GM12872 (cell line): ENCODE results near the gene ADGRA3.

Experiments used
- CTCF ChIP-seq: IDR thresholded peaks from 3 replicates; pipeline ENCODE4 v1.5.1; 2011; ENCODE audit warnings: low read depth, mild to moderate bottlenecking, low read length, moderate library complexity; ENCODE audit not compliant: insufficient read depth

The ADGRA3 gene

GRCh38 chr4:22500831-22501714 lies 14.8 kb downstream of the ADGRA3 start:
- no peak for TF ChIP-seq CTCF

- TF ChIP-seq CTCF, result no peak
Measured at GRCh38 chr4:22500128-22500611, 15.7 kb downstream of the ADGRA3 start.

- TF ChIP-seq CTCF, result no peak
Measured at GRCh38 chr4:22498866-22499265, 17.0 kb downstream of the ADGRA3 start.

- TF ChIP-seq CTCF, result no peak
Measured at GRCh38 chr4:22496165-22496813, 19.6 kb downstream of the ADGRA3 start.

- no peak for TF ChIP-seq CTCF
Measured at GRCh38 chr4:22493523-22493922, 22.3 kb downstream of the ADGRA3 start.

GRCh38 chr4:22492987-22493386 lies 22.9 kb downstream of the ADGRA3 start:
- no peak for TF ChIP-seq CTCF

- no peak for TF ChIP-seq CTCF
Measured at GRCh38 chr4:22491939-22492338, 23.9 kb downstream of the ADGRA3 start.
